ENCODE data around the gene HDAC3. TPM values are rescaled to one million over a fixed set of nuclear protein-coding genes. Genes with fewer than 3 reads are reported as not detected.

Gene HDAC3
- total RNA-seq, 1 donor from 2014 or later: 87.0 TPM

GRCh38 chr5:141663506-141663905 is 26.9 kb upstream of the HDAC3 start:
- intact Hi-C loops (cut with micrococcal nuclease): no loop called here

GRCh38 chr5:141662028-141662427 is 25.4 kb upstream of the HDAC3 start:
- intact Hi-C loops (cut with micrococcal nuclease): no loop called here

- intact Hi-C loops (cut with micrococcal nuclease): no loop called here
Measured at GRCh38 chr5:141657937-141658545, 21.4 kb upstream of the HDAC3 start.

- intact Hi-C loops (cut with micrococcal nuclease): no loop called here
Measured at GRCh38 chr5:141657404-141657803, 20.8 kb upstream of the HDAC3 start.

- intact Hi-C loops (cut with micrococcal nuclease): no loop called here
Measured at GRCh38 chr5:141656396-141656795, 19.7 kb upstream of the HDAC3 start.

GRCh38 chr5:141655020-141655419 is 18.4 kb upstream of the HDAC3 start:
- intact Hi-C loops (cut with micrococcal nuclease): no loop called here

- intact Hi-C loops (cut with micrococcal nuclease): loop anchor here (5.0 kb wide), 1 partner anchor 453 kb away; the partner anchor contains the start of gene NDFIP1
Measured at GRCh38 chr5:141654298-141654697, 17.6 kb upstream of the HDAC3 start.

GRCh38 chr5:141651728-141652105 is 15.1 kb upstream of the HDAC3 start:
- intact Hi-C loops (cut with micrococcal nuclease): loop anchor here (1.0 to 5.0 kb wide), 8 partner anchors 14 to 456 kb away; partner anchors contain the start of genes HDAC3, NDFIP1, RELL2 and RNF14

GRCh38 chr5:141650851-141651727 is 14.4 kb upstream of the HDAC3 start, which contains the start of gene FCHSD1:
TSS of gene FCHSD1 (minus strand) at chr5:141651418. CDS start at chr5:141651368, 50 bp downstream.
- intact Hi-C loops (cut with micrococcal nuclease): loop anchor here (1.0 to 5.0 kb wide), 8 partner anchors 14 to 456 kb away; partner anchors contain the start of genes HDAC3, NDFIP1, RELL2 and RNF14

GRCh38 chr5:141649972-141650371 is 13.3 kb upstream of the HDAC3 start:
- intact Hi-C loops (cut with micrococcal nuclease): loop anchor here (5.0 kb wide), 1 partner anchor 457 kb away; the partner anchor contains the start of gene NDFIP1

GRCh38 chr5:141649056-141649688 is 12.5 kb upstream of the HDAC3 start:
- intact Hi-C loops (cut with micrococcal nuclease): no loop called here

- intact Hi-C loops (cut with micrococcal nuclease): no loop called here
Measured at GRCh38 chr5:141647851-141648250, 11.2 kb upstream of the HDAC3 start.

- intact Hi-C loops (cut with micrococcal nuclease): no loop called here
Measured at GRCh38 chr5:141647242-141647641, 10.6 kb upstream of the HDAC3 start.

- intact Hi-C loops (cut with micrococcal nuclease): no loop called here
Measured at GRCh38 chr5:141646026-141646425, 9.4 kb upstream of the HDAC3 start.

GRCh38 chr5:141641634-141642267 is 5.1 kb upstream of the HDAC3 start:
- intact Hi-C loops (cut with micrococcal nuclease): no loop called here

- intact Hi-C loops (cut with micrococcal nuclease): no loop called here
Measured at GRCh38 chr5:141640698-141641097, 4.0 kb upstream of the HDAC3 start.

- intact Hi-C loops (cut with micrococcal nuclease): no loop called here
Measured at GRCh38 chr5:141640051-141640415, 3.4 kb upstream of the HDAC3 start.

GRCh38 chr5:141639357-141640050 is 2.9 kb upstream of the HDAC3 start:
- intact Hi-C loops (cut with micrococcal nuclease): loop anchor here (5.0 to 10.0 kb wide), 4 partner anchors 43 to 1237 kb away; partner anchors contain the start of genes ANKHD1, APBB3, ARAP3 and NDFIP1

GRCh38 chr5:141638771-141639170 is 2.1 kb upstream of the HDAC3 start:
- intact Hi-C loops (cut with micrococcal nuclease): loop anchor here (1.0 to 10.0 kb wide), 5 partner anchors 44 to 1236 kb away; partner anchors contain the start of genes ANKHD1, APBB3, ARAP3 and NDFIP1

- intact Hi-C loops (cut with micrococcal nuclease): loop anchor here (1.0 to 10.0 kb wide), 7 partner anchors 44 to 1236 kb away; partner anchors contain the start of genes ANKHD1, APBB3, ARAP3 and NDFIP1
Measured at GRCh38 chr5:141637767-141638419, 1.2 kb upstream of the HDAC3 start.

Measured in T-helper 1 cell treated with Interleukin-12 subunit alpha and Interleukin-12 subunit beta and Interleukin-4 antibody, amounts not matched to agents 30 ng/mL and 1 ng/mL, for 36 hours (primary cell).